Prostate gland (tissue), 2 donors: Measurements from ENCODE around the gene FOXJ3. TPM values are rescaled to one million over a fixed set of nuclear protein-coding genes. Genes with fewer than 3 reads are reported as not detected.

Experiments used
- DNase-seq: peaks from one replicate; pipeline ENCODE4 v3.0.0-alpha.2; 2019; ENCODE audit warnings: low spot score
- H3K27ac ChIP-seq, 2 donors: fragments of 200-600 bp; sonication (generic); 2 replicates each; pipeline ENCODE4 v1.5.1; 2017 to 2019
- H3K27me3 ChIP-seq: fragments of 200-600 bp; sonication (generic); replicated peaks from 2 replicates; pipeline ENCODE4 v1.5.1; 2019; ENCODE audit not compliant: insufficient read depth
- H3K36me3 ChIP-seq, 2 donors: fragments of 200-600 bp; sonication (generic); 1 replicate in 1 of 2; 2 replicates in 1 of 2; pipeline versions ENCODE4 v1.5.1 to v1.8.1; 2017 to 2019
- H3K4me1 ChIP-seq: fragments of 200-600 bp; sonication (generic); replicated peaks from 2 replicates; pipeline ENCODE4 v1.5.1; 2019
- H3K4me3 ChIP-seq, 2 donors: fragments of 200-600 bp; sonication (generic); 2 replicates each; pipeline ENCODE4 v1.5.1; 2017 to 2019
- H3K9me3 ChIP-seq: fragments of 200-600 bp; sonication (generic); 2 replicates; pipeline ENCODE4 v1.5.1; 2017
- POLR2A ChIP-seq: fragments of 450-650 bp; IDR thresholded peaks from one replicate; pipeline ENCODE4 v1.6.1; 2016; ENCODE audit warnings: antibody characterized with exemption, mild to moderate bottlenecking
- POLR2AphosphoS5 ChIP-seq: sonication (generic); formaldehyde crosslinking; IDR thresholded peaks from one replicate; pipeline ENCODE4 v1.6.1; 2017; ENCODE audit warnings: antibody characterized with exemption
- WGBS: methylation state at CpG from one replicate; pipeline ENCODE4 v1.1.5; 2018; 5-methylcytosine and 5-hydroxymethylcytosine counted together
- intact Hi-C: fragments of 100-400 bp; cut with DNase I; formaldehyde crosslinking; loops from one replicate; pipeline ENCODE4 v1.14.2; 2022
- total RNA-seq, 2 donors: library from RNA; depleted of rRNA; stranded (reverse); fragments of >200 nt; gene quantifications; one replicate each; pipeline ENCODE4 v1.1.0, GENCODE V29; 2016
- TF ChIP-seq, protein P1 (sequence below), 4 experiments: fragments of 200-600 bp in 2 of 4; fragments of 450-650 bp in 2 of 4; sonication (generic) in 2 of 4; IDR thresholded peaks; 1 replicate in 3 of 4; 2 replicates in 1 of 4; pipeline ENCODE4 v1.5.1; 2016 to 2019; ENCODE audit warnings: antibody characterized with exemption in 4 of 4, mild to moderate bottlenecking in 2 of 4, moderate library complexity in 2 of 4

Gene FOXJ3
- total RNA-seq, 2 donors from 2014 or later, result 54.1 to 58.5 TPM

DNA sequence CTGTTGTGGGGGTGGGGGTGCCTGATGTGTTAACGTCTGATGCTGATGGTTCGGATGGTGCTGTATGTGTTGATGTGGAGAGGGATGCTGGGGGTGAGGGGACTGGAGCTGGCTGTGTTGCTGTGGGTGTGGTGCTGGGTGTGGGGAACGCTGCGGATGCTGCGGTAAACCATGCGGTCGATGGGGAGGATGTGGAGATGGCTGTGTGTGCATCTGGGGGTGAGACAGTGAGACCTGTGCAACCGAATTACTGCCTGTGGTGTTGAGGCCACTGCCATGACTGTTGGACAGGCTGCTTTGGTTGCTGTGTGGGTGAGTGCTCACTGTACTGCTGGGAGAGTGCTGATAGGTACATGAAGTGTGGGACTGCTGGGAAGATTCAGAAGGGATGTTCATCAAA lies 143.7 kb downstream of the FOXJ3 start:
- 89% methylated on average over 8 of the region's 8 CpGs for WGBS
- no peak for DNase-seq
- H3K27ac ChIP-seq, result no peak overlapping the region
- no peak overlapping the region for H3K4me3 ChIP-seq
- H3K9me3 ChIP-seq, result no peaks in the 10 kb centered on the region
- no peaks in the 10 kb centered on the region for H3K36me3 ChIP-seq
- no peaks in the 10 kb centered on the region for H3K4me1 ChIP-seq
- TF ChIP-seq POLR2A, result no peak
- TF ChIP-seq, protein P1, sequence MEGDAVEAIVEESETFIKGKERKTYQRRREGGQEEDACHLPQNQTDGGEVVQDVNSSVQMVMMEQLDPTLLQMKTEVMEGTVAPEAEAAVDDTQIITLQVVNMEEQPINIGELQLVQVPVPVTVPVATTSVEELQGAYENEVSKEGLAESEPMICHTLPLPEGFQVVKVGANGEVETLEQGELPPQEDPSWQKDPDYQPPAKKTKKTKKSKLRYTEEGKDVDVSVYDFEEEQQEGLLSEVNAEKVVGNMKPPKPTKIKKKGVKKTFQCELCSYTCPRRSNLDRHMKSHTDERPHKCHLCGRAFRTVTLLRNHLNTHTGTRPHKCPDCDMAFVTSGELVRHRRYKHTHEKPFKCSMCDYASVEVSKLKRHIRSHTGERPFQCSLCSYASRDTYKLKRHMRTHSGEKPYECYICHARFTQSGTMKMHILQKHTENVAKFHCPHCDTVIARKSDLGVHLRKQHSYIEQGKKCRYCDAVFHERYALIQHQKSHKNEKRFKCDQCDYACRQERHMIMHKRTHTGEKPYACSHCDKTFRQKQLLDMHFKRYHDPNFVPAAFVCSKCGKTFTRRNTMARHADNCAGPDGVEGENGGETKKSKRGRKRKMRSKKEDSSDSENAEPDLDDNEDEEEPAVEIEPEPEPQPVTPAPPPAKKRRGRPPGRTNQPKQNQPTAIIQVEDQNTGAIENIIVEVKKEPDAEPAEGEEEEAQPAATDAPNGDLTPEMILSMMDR (IDR thresholded peaks at IDR 0.05), result no peak
- TF ChIP-seq POLR2AphosphoS5, result no peak
- intact Hi-C loops, result no loop called here
- no peaks in the 10 kb centered on the region for H3K27me3 ChIP-seq

DNA sequence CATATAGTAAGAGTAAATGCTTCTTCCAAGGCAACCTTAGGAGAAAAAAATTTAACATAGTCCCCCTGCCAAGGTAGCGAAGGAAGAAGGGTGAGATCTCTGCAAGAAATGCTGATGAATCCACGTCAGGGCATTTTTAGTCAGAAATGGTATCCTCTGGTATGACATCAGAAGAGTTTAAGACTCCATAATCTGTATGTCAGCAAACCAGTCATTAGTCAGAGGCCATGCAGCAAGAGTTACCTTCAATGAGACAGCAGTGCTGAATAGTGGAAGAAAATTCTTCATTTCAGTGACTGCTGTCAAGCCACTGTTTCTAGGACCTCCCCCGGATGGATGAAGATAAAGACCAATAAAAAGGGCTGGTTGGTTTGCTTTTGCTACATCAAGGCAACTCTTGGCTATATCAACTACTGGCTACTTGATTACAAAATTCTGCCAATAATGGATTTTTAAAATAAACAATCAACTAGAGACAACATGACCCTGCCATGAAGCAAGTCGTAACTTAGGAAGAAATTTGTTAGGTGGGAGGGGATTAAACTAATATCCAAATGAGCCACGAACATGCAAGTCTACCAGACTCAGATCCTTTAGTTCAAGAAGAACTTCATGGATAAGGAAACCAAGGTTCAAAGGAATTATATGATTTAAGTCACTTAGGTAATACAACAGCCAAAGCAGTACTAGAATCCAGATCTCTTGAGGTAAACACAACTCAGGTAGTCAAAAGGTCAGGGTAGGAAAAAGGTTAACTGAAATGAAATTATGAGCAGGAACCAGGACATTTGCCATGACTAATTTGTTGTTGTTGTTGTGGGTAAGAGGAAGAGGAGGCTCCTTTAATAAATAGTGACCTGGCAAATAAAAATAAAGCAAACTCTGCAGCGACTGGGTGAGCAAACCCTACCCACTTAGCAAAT lies 144.8 kb downstream of the FOXJ3 start:
- no peak overlapping the region for H3K4me3 ChIP-seq
- no peak overlapping the region for H3K27ac ChIP-seq
- WGBS, result 71% methylated on average over 6 of the region's 6 CpGs
- no peak for DNase-seq
- no peaks in the 10 kb centered on the region for H3K27me3 ChIP-seq
- no peaks in the 10 kb centered on the region for H3K36me3 ChIP-seq
- TF ChIP-seq, protein P1 (IDR thresholded peaks at IDR 0.05), result no peak
- TF ChIP-seq POLR2AphosphoS5, result no peak
- TF ChIP-seq POLR2A, result no peak
- intact Hi-C loops, result no loop called here
- no peaks in the 10 kb centered on the region for H3K4me1 ChIP-seq
- H3K9me3 ChIP-seq, result no peaks in the 10 kb centered on the region

DNA sequence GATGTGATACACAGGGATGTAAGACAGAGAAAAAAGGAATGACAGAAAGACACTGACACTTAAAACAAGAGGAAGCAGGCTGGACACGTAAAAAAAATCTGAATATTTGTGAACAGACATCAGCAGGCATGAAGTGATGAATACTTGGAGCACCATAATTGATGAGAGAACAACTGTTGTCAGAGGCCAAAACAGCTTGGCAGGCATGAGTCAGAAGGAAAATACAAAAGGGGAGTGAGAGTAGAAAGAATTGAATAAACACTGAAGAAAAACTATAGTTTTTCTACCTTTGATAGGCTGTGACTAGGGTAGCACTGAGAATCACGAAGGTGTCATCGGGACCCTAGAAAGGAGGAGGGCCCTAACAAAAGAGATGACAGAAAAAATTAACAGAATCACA lies 148.9 kb downstream of the FOXJ3 start:
- Histone ChIP-seq H3K4me3 (no peak overlapping the region), H3K36me3 (no peaks in the 10 kb centered on the region), H3K9me3 (no peaks in the 10 kb centered on the region), H3K27me3 (no peaks in the 10 kb centered on the region), H3K27ac (no peak overlapping the region), H3K4me1 (no peaks in the 10 kb centered on the region)
- intact Hi-C loops, result no loop called here
- DNase-seq, result no peak
- TF ChIP-seq, protein P1 (IDR thresholded peaks at IDR 0.05), result no peak
- TF ChIP-seq POLR2AphosphoS5, result no peak
- no peak for TF ChIP-seq POLR2A
- WGBS, result 82% methylated on average over 3 of the region's 3 CpGs

DNA sequence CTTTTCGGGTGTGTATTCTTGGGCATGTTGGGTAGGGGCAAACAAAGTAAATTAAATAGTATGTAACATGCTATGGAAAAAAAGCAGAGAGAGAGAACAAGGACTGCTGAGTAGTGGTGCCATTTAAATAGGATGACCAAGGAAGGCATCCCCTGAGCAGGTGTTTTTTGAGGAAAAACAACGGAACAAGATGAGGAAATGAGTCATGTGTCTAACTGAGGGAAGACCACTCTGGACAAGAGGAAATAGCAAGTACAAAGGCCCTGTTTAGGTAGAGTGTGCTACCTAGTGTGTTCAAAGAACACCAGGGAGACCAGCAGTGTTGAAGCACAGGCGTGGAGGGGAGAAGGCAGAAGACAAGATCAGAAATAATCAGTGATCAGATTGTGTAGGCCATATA lies 150.4 kb downstream of the FOXJ3 start:
- Histone ChIP-seq H3K36me3 (no peaks in the 10 kb centered on the region), H3K9me3 (no peaks in the 10 kb centered on the region), H3K27ac (no peak overlapping the region), H3K4me1 (no peaks in the 10 kb centered on the region), H3K27me3 (no peaks in the 10 kb centered on the region), H3K4me3 (no peak overlapping the region)
- intact Hi-C loops, result no loop called here
- no peak for DNase-seq
- 94% methylated on average over 3 of the region's 3 CpGs for WGBS
- TF ChIP-seq, protein P1 (IDR thresholded peaks at IDR 0.05), result no peak
- TF ChIP-seq POLR2AphosphoS5, result no peak
- TF ChIP-seq POLR2A, result no peak

DNA sequence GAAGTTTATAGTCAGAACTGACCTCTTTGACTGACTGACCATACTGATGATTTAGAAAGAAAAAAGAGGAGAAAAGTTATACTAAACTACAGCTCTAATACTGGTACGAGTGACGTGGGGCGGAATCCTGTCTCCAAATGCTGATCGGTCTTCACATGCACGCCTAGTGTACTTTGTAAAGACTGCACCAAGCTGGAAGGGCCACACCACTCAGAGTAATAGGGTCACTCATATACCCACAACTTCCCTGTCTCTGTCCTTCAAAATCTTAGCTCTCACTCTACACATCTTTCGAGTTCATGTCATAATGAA lies 151.1 kb downstream of the FOXJ3 start:
- H3K4me1 ChIP-seq, result no peaks in the 10 kb centered on the region
- H3K4me3 ChIP-seq, result no peak overlapping the region
- no peak overlapping the region for H3K27ac ChIP-seq
- H3K9me3 ChIP-seq, result no peaks in the 10 kb centered on the region
- DNase-seq, result no peak
- H3K27me3 ChIP-seq, result no peaks in the 10 kb centered on the region
- intact Hi-C loops, result no loop called here
- WGBS, result 95% methylated on average over 6 of the region's 6 CpGs
- TF ChIP-seq POLR2AphosphoS5 (no peak), POLR2A (no peak)
- TF ChIP-seq, protein P1 (IDR thresholded peaks at IDR 0.05), result no peak
- H3K36me3 ChIP-seq, result no peaks in the 10 kb centered on the region
